ENCODE measurements around the gene MAP7D1.

The MAP7D1 gene

DNA sequence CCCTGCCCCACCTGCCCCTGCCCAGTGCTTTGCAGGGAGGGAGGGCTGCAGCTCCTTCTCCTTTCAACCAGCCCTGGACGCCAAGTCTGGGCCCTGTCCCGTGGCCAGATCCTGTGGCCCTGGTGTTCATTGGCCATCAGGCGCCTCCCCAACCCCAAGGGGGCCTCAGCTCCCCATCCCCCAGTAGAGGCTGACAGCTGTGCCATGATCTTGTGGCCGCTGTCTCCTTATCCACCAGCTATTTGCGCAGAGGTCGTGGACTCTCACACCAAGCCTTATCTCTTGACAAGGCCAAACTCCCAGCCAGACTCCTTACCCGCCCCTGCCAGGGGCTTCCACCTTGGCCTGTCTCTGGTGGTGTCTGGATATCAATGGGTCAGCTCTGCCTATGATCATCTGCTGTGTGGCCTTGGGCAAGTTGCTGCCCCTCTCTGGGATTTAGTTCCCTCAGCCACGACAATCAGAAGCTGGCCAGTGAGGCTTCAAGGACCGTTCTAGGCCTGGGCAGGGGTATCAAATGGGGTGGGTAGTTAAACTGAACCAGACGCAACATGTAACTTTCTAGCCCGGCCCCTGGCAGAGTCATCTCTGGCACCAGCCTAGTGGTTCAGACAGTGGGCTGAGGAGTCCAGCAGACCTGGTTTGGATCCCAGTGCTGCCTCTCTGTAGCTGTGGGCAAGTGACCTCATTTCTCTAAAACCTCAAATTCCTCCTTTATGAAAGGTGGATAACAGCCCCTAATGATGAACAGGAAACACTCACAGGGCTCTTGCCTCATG is 27.6 kb upstream of the MAP7D1 start:
- DNase-seq = no peak

DNA sequence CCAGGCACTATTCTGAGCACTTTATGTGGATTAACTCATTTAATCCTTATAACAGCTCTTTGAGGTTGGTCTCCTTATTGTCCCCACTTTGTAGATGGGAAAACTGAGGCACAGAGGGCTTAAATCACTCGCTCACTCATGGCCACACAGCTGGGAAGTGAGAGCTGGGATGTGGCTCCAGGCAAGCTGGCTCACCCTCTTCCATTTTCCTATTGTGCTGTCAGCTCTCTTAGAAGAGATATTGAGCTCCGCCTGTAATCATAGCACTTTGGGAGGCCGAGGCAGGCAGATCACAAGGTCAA is 27.1 kb upstream of the MAP7D1 start:
- DNase-seq = no peak

GRCh38 chr1:36132029-36132428 is 23.9 kb upstream of the MAP7D1 start:
- DNase-seq = no peak

DNA sequence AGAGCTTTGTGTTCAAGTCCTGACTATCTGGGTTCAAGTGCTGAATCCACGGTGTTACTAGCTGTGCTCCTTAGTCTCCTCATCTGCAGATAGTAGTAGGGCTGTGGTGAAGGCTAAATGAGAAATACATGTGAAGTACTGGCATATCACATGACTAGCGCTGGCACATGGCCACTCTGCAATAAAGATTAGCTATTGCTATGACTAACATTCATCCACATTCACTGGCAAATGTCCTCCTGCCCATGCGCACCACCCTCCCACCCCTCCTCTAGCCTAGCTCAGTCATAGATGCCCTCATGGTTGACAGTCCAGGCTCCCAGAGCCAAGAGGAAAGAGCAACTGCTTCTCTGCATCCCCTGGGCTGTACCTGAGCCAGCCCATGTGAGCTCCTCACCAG is 22.5 kb upstream of the MAP7D1 start:
- DNase-seq = no peak

DNA sequence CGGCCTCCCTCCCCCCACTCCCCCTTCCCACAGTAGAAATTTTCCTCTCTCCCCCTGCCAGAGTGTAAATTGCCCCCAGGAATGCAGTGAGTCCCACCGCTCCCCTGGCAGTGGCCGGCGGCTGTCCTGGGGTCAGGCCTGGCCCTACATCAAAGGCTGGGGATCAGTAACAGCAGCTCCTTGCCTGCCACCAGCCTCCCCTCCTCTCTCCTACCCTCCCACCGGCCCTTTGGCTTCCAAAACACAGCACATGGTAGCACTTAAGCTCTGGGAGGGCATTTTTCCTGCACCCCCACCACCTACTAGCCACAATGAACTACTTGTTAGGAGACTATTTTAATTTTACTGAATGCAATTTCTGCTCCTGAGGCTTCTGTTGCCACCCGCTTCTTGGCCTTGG is 21.9 kb upstream of the MAP7D1 start:
- DNase-seq = no peak

DNA sequence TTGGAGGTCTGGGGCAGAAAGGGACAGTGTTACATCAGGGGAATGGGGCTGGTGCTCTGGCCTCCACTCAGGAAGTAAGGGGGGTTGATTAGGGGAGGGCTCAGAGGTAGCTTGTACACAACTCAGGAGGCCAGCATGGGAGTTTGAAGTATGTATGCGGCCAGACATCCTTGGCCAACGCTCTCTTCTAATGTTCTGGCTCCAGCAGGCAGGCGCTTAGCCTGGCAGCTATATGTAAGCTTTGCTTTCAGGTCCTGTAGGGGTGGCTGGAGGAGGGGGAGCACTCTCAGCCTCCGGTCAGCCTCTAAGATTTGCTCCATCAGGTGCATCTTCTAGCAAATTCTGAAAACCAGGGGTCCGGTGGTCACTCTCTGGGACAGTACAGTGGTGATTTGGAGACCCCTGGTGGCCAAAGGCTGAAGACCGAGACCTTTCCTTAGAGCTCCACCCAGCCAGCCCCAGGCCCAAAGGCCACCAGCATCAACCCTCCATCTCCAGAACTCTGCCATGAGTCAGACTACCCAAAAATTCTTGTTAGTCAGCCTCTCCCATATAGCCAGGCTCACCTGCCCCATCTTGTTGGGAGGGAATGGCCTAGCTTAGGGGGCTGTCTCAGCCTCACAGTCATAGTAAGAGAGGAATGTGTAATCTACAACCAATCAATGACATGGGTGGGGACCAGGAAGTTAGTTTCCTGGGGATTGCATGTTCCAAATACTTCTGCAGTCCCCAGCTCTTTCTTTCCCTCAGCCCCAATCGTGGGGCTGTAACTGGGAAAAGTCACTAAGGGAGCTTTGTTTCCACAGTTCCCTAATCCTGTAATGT is 21.2 kb upstream of the MAP7D1 start:
- DNase-seq = no peak

DNA sequence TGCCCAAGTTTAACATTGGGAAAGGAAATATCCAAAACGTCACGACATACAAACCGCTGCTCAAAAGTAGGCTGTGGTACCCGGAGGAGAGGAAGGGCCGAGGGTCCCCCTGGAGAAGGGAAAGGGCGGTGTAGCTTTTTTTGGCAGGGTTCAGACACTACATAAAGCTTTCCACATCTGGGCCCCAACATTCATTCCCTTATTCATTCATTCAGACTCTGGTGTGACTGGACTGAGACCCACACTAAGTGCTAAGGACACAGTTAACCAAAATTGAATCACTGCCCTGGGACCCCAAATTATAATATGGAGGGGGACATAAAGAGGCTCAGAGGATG is 20.7 kb upstream of the MAP7D1 start:
- no peak for DNase-seq

- no peak for DNase-seq
Observed at GRCh38 chr1:36135796-36136195, 20.2 kb upstream of the MAP7D1 start.

DNA sequence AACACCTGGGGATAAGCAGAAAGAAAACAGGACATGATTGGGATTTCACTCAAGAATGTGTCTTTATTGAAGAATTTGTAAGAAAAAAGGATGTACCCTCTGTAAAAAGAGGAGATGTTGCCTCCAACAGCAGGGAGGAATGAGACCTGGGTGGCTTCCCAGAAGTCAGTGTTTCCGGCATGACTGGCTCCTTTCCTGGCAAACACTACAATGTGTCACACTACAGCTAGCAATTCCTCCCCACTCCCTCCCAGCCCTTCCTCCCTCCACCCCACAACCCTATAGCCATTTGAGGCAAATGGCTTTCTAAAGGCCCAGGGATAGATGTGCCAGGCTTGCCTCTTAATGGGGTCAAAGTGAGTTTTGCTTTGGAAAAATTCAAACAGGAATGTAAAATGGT is 19.4 kb upstream of the MAP7D1 start:
- no peak for DNase-seq

DNA sequence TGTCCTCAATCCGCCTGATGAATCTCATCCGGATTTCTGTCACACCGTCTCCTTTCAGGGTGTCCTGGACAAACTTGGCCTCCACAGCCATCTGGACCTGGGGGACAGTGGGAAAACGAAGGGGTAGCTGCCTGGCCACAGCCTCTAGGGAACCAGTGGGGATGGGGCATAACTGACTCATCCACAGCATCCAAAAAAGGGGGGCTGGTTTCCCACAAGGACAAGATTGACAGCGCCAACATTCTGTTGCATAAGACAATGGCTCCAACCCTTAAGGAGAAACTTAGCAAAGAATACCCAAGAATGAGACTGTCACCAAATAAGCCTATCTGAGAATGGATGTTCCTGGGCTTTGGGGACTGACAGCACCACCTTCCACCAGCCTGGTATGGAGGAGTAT is 18.7 kb upstream of the MAP7D1 start:
- no peak for DNase-seq

- no peak for DNase-seq
Observed at GRCh38 chr1:36137776-36138175, 18.2 kb upstream of the MAP7D1 start.

DNA sequence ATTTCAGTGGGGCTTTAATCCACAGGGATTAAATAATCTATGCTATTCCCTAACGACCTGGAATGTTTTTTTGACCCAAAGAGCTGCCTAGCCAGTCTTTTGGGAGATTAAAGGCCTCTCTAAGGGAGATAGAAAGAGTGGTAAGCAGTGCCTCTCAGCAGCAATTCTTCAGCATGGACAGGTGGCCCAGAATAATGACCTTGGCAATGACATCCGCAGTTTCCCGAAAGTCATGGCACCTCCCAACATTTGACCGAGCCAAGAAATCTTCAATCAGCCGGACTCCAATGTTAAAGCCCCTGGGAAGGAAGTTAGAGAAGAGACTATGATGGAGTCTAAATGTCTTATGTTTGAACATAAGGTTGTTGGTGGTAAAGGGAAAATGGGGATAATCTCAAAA is 16.4 kb upstream of the MAP7D1 start:
- DNase-seq = no peak

DNA sequence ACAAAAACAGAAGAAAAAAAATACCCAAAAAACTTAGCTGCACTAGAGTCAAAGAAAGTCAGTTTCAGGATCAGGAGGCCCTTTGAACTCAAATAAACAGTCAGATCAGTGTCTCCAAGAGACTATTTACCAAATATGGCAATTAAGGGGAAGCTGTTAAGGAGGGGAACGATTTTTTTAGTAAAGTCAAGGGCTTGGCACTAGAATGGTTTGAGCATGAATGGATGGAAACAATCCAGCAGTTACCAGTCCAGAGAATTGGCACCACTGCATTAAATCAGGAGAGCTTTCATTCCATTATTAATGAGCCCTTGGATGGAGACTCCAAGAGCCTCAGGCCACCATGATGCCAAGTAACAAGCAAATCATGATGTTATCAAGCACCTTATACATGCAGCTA is 13.8 kb upstream of the MAP7D1 start:
- no peak for DNase-seq

DNA sequence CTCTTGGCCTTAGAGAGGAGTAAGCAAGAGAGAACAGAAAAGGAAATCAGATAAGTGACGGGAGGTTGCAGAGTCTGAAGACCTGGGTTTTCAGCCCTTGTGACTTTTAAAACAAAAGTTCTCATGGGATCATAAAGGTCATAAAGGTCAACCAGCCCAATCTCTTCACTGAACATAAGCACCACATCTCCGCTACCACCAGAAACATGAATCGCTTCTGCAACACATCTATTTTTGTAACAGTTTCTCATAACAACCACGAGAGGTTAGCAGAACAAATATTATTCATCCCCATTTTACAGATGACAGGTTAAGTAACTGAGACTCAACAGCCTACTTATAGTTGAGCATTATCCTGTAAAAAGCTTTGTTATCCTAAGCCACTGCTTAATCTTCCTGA is 12.5 kb upstream of the MAP7D1 start:
- DNase-seq = no peak

- DNase-seq = no peak
Observed at GRCh38 chr1:36144413-36144812, 11.5 kb upstream of the MAP7D1 start.

GRCh38 chr1:36148821-36149236 is 7.1 kb upstream of the MAP7D1 start:
- no peak for DNase-seq

GRCh38 chr1:36149237-36149972 is 6.6 kb upstream of the MAP7D1 start, which contains the start of gene TRAPPC3:
Gene TRAPPC3 (minus strand): TSS chr1:36149486. CDS start chr1:36149378, 108 bp downstream.
- peak; percentile 97 for DNase-seq

GRCh38 chr1:36149973-36150295 is 6.0 kb upstream of the MAP7D1 start:
- DNase-seq = no peak

DNA sequence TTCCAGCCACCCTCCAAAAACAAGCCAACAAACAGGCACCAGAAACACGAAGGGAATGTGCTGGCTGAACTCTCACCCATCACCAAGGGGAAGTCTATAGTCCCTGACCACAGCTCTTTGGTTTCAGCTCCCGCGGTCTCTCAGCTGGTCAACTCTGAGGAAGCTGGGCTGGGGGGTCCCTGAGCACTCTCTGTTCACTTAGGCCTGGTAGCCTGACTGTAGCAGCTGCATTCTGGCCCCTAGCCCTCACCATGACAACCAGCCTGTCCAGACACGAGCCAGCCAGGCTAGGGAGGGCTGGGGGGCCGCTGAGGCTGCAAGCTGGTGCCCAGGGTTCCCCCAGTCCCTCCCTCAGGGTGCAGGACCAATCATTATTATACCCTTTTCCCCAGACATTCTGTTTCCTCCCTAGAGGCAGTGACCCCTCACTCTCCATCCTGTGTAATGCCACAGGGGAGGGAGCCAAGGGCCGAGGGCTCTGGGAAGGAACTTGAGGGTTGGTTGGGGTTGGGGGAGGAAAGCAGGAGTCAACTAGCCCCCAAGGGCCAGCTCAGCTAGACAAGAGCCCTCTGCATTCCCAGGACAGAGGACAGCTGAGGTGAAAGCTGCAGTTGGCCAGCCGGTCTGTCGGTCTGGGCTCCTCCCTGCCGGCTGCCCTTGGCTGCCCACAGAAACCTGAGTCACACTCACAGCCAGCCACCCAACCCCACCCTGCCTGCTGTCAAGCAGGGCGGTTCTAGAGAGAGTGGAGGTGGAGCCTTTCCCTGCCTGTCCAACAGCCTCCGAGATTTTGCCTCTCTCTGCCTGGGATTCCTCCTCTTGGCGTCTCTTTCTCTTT is 5.4 kb upstream of the MAP7D1 start:
- DNase-seq = peak; percentile 58

- no peak for DNase-seq
Observed at GRCh38 chr1:36151134-36151844, 4.7 kb upstream of the MAP7D1 start.

DNA sequence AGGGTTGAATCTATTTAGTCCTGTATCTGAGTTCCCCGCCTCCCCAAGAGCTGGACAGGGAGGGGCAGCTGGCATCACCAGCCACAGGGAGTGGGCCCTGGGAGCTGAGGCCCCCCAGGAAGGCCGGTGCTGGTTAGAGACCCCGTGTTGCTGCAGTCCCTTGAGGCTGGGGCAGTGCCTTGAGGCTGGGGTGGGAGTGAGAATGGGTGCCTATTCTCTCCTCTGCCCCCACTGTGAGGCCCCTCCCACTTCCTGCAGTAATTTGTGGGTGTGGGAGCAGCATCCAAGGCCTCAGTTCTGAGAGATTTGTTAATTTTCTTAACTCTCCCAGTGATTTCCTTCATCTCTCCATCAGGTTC is 4.1 kb upstream of the MAP7D1 start:
- DNase-seq = no peak

DNA sequence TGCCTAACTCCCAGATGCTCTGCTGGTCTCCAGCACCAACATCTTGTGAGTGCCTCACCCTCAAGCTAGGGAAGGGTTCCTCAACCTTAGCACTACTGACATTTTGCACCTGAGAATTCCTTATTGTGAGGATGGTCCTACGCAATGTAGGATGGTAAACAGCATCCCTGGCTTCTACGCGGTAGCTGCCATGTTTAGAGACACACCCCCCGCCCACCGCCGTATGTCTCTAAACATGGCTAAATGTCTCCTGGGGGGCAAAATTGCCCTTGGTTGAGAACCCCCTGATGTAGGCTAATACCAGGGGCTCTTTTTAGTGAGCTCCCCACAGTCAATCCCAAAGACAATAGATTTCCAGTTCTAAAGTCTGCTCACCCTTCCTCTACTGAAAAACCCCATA is 2.5 kb upstream of the MAP7D1 start:
- no peak for DNase-seq

GRCh38 chr1:36154335-36154734 is 1.6 kb upstream of the MAP7D1 start:
- DNase-seq = no peak

All from activated T-cell treated with anti-CD3 and anti-CD28 coated beads for 4 hours (primary cell).